Pancreas (tissue), 10 donors: ENCODE measurements around the gene PRELID3B. TPM values are rescaled to one million over a fixed set of nuclear protein-coding genes. Genes with fewer than 3 reads are reported as not detected.

ENCODE experiments used
- ATAC-seq, 4 donors: fragments of 200-7000 bp; cut with Tn5 transposase; one replicate each; pipeline versions ENCODE4 v1.8.0 to v1.9.1; 2020; ENCODE audit warnings: mild to moderate bottlenecking in 4 of 4, moderate library complexity in 4 of 4
- DNase-seq, 6 donors: peaks; one replicate each; pipeline ENCODE4 v3.0.0-alpha.2; 2020
- FAIRE-seq: peaks from 2 replicates; lab custom pipeline; 2012; peaks lifted over from hg19 to GRCh38; lab: Jason Lieb, UNC
- H3K27ac ChIP-seq, 4 donors: fragments of 200-600 bp; sonication (generic); 1 replicate in 3 of 4; 2 replicates in 1 of 4; pipeline versions ENCODE4 v1.5.0 to v1.8.0; 2020
- H3K27me3 ChIP-seq, 4 donors: fragments of 200-600 bp; one replicate each; pipeline ENCODE4 v1.8.0; 2021
- H3K36me3 ChIP-seq, 3 donors: fragments of 200-600 bp; sonication (generic) in 1 of 3; one replicate each; pipeline versions ENCODE4 v1.5.0 to v1.8.0; 2020 to 2021
- H3K4me1 ChIP-seq, 3 donors: fragments of 200-600 bp; one replicate each; pipeline ENCODE4 v1.8.0; 2021
- H3K4me3 ChIP-seq, 4 donors: fragments of 200-600 bp; sonication (generic) in 2 of 4; one replicate each; pipeline versions ENCODE4 v1.5.0 to v1.8.0; 2020 to 2021
- H3K9me3 ChIP-seq, 4 donors: fragments of 200-600 bp; one replicate each; pipeline ENCODE4 v1.8.0; 2021
- CTCF ChIP-seq, 4 donors: fragments of 200-600 bp; sonication (generic) in 3 of 4; IDR thresholded peaks; one replicate each; pipeline versions ENCODE4 v1.5.0 to v1.8.0; 2021; ENCODE audit warnings: antibody characterized with exemption in 4 of 4
- WGBS, 2 donors: extraction: QIAGEN DNeasy Blood & Tissue Kit; methylation state at CpG; one replicate each; pipeline ENCODE4 v1.1.7; 2013; 5-methylcytosine and 5-hydroxymethylcytosine counted together
- intact Hi-C, 3 donors: fragments of 100-400 bp; cut with DNase I; formaldehyde crosslinking; loops; one replicate each; pipeline versions ENCODE4 v1.11.1 to v1.14.2; 2022
- polyA plus RNA-seq, 2 donors: library from polyadenylated mRNA; stranded (reverse); fragments of 200-250 nt; gene quantifications; one replicate each; pipeline ENCODE4 v1.2.3, GENCODE V29; 2013
- total RNA-seq, 6 donors: library from RNA; stranded (reverse); fragmentation: NEBNext Ultra II Directional in 4 of 6; extraction: Animal tissue kit (Norgen Biotek cat#: 25700) in 4 of 6; gene quantifications; one replicate each; pipeline versions ENCODE4 v1.2.1 to v1.2.4, GENCODE V29; 2021 to 2023
- donor health status: healthy with polysubstance abuse.
- donor health status: DM: no; HTN: no; CAD: no; lungs with moderate emphysema.
- donor health status: DM: no; HTN: no; CAD: no.
- donor health status: control.
- donor health status: control.
- donor health status: Bipolar disorder and iron deficiency.
- donor health status: DM: yes; HTN: yes; CAD: no.
- donor health status: DM: no; HTN: no; CAD: no.
- donor health status: DM: no; HTN: no; CAD: no.
- donor health status: DM: yes; HTN: yes; CAD: no.

The PRELID3B gene
- total and polyA plus RNA-seq, 8 donors: 8.4 to 24.9 (median 18.9) TPM

DNA sequence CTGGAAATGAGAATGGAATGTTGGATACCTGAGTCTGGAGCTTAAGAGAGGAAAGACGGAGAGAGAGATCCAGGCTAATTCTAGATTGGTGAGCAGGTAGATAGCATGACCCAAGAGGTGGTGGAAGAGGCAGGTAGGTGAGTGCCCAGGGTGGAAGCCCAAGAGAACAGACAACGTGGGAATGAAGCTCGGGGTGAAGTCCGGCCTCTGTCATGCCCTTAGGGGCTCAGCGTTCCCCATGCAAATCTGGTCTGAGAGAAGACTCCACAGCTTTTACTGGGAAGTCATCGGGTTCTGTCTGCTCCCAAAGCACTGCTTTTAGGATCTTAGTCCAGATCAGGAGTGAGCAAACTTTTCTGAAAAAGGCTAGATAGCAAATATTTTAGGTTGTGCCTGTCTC, 57.9 kb downstream of the PRELID3B start:
- peak in 1 of 6 donors; percentile 12 for DNase-seq
- intact Hi-C loops: no loop called here

More for the DNA sequence above, 57.9 kb downstream of the PRELID3B start:
- Histone ChIP-seq H3K36me3 (peaks cover 4 to 31% (median 14%) of the 10 kb centered on the region in 3 donors), H3K4me3 (no peak overlapping the region), H3K27ac (no peak overlapping the region), H3K27me3 (no peaks in the 10 kb centered on the region), H3K9me3 (no peaks in the 10 kb centered on the region), H3K4me1 (peaks cover 0 to 7% (median 0%) of the 10 kb centered on the region in 3 donors)
- no peak for TF ChIP-seq CTCF (IDR thresholded peaks at IDR 0.05)
- ATAC-seq (no peak), FAIRE-seq (no peak)
- WGBS, 2 donors: 81 to 89% methylated on average over 6 of the region's 6 CpGs

Other genes starting within 250 kb of the PRELID3B start
- gene GNAS-AS1, start 191.9 kb downstream of the PRELID3B start, total RNA-seq: under 1 TPM; 0.47 to 0.84 (median 0.53) TPM
- 1 to 10 TPM in 1 of 2 donors, under 1 TPM in 1; 0.68 to 2.8 TPM for gene GNAS-AS1, start 191.9 kb downstream of the PRELID3B start, polyA plus RNA-seq
- 100 to 1,000 TPM; 349 to 850 (median 535) TPM for gene GNAS, start 190.1 kb downstream of the PRELID3B start, total RNA-seq
- 1,000 to 10,000 TPM; 1,207 to 2,220 TPM for gene GNAS, start 190.1 kb downstream of the PRELID3B start, polyA plus RNA-seq
- 10 to 100 TPM; 17.3 to 42.3 (median 25.2) TPM for gene NELFCD, start 61.5 kb downstream of the PRELID3B start, total RNA-seq
- 10 to 100 TPM; 41.7 to 66.4 TPM for gene NELFCD, start 61.5 kb downstream of the PRELID3B start, polyA plus RNA-seq
- gene CTSZ, start 35.5 kb downstream of the PRELID3B start, total RNA-seq: 100 to 1,000 TPM in 1 of 6 donors, 10 to 100 TPM in 5; 33.7 to 107 (median 43.4) TPM
- 10 to 100 TPM; 51.3 to 88.2 TPM for gene CTSZ, start 35.5 kb downstream of the PRELID3B start, polyA plus RNA-seq
- gene TUBB1, start 23.4 kb downstream of the PRELID3B start, total RNA-seq: under 1 TPM in 5 of 6 donors, not detected in 1; 0.04 to 0.21 (median 0.09) TPM
- gene TUBB1, start 23.4 kb downstream of the PRELID3B start, polyA plus RNA-seq: 1 to 10 TPM in 1 of 2 donors, under 1 TPM in 1; 0.15 to 1.2 TPM
- 10 to 100 TPM; 11.2 to 28.2 (median 21.7) TPM for gene ATP5F1E, start 10.5 kb downstream of the PRELID3B start, total RNA-seq
- 10 to 100 TPM; 25.5 to 38.0 TPM for gene ATP5F1E, start 10.5 kb downstream of the PRELID3B start, polyA plus RNA-seq
- gene ZNF831, start 121.0 kb upstream of the PRELID3B start, total RNA-seq: under 1 TPM; 0.04 to 0.23 (median 0.13) TPM
- gene ZNF831, start 121.0 kb upstream of the PRELID3B start, polyA plus RNA-seq: under 1 TPM; 0.16 to 0.19 TPM